ENCODE measurements around the gene TRIP13.
"Not testable (repeated sequence)": the region's sequence is repeated elsewhere in the genome, so short reads cannot be mapped to it uniquely, and the experiment has no call there.

Gene TRIP13

GRCh38 chr5:932628-933250 is 40.1 kb downstream of the TRIP13 start:
- Histone ChIP-seq H3K79me2 (ENCODE audit: control insufficient read depth, low read length) (no peaks in the 10 kb centered on the region), H3K27ac (ENCODE audit: low read depth, low read length) (no peak overlapping the region), H3K9me3 (ENCODE audit: control insufficient read depth, insufficient read depth, low read length) (no peaks in the 10 kb centered on the region), H3K36me3 (ENCODE audit: control insufficient read depth, low read length) (no peaks in the 10 kb centered on the region), H3F3A (ENCODE audit: control insufficient read depth, insufficient read depth) (no peaks in the 10 kb centered on the region), H4K20me1 (ENCODE audit: control insufficient read depth, insufficient read depth, low read depth, low read length) (no peaks in the 10 kb centered on the region), H3K27me3 (ENCODE audit: control insufficient read depth, low read length) (no peaks in the 10 kb centered on the region), H3K4me2 (ENCODE audit: low read length) (no peak overlapping the region), H3K9me2 (replicated peaks; ENCODE audit: control insufficient read depth, low read length) (no peaks in the 10 kb centered on the region), H3K4me3 (ENCODE audit: low read length) (no peak overlapping the region), H3K4me1 (ENCODE audit: control insufficient read depth, low read length) (no peaks in the 10 kb centered on the region)
- no peak for TF ChIP-seq CTCF (IDR thresholded peaks at IDR 0.05; ENCODE audit: low read depth, low read length, poor library complexity, severe bottlenecking)
- no peak for TF ChIP-seq EZH2phosphoT487 (IDR thresholded peaks at IDR 0.05; ENCODE audit: borderline replicate concordance, low read length)

GRCh38 chr5:933251-933861 is 40.7 kb downstream of the TRIP13 start:
- Histone ChIP-seq H3K9me3 (ENCODE audit: control insufficient read depth, insufficient read depth, low read length) (no peaks in the 10 kb centered on the region), H3F3A (ENCODE audit: control insufficient read depth, insufficient read depth) (no peaks in the 10 kb centered on the region), H3K4me3 (ENCODE audit: low read length) (no peak overlapping the region), H3K9me2 (replicated peaks; ENCODE audit: control insufficient read depth, low read length) (no peaks in the 10 kb centered on the region), H3K4me2 (ENCODE audit: low read length) (no peak overlapping the region), H3K36me3 (ENCODE audit: control insufficient read depth, low read length) (no peaks in the 10 kb centered on the region), H3K79me2 (ENCODE audit: control insufficient read depth, low read length) (no peaks in the 10 kb centered on the region), H3K4me1 (ENCODE audit: control insufficient read depth, low read length) (no peaks in the 10 kb centered on the region), H3K27me3 (ENCODE audit: control insufficient read depth, low read length) (no peaks in the 10 kb centered on the region), H4K20me1 (ENCODE audit: control insufficient read depth, insufficient read depth, low read depth, low read length) (no peaks in the 10 kb centered on the region), H3K27ac (ENCODE audit: low read depth, low read length) (no peak overlapping the region)
- no peak for TF ChIP-seq CTCF (IDR thresholded peaks at IDR 0.05; ENCODE audit: low read depth, low read length, poor library complexity, severe bottlenecking)
- TF ChIP-seq EZH2phosphoT487 (IDR thresholded peaks at IDR 0.05; ENCODE audit: borderline replicate concordance, low read length): no peak

GRCh38 chr5:933951-934350 is 41.3 kb downstream of the TRIP13 start:
- not testable (repeated sequence) for H3K9me2 ChIP-seq (replicated peaks; ENCODE audit: control insufficient read depth, low read length); H3F3A ChIP-seq (ENCODE audit: control insufficient read depth, insufficient read depth); H3K79me2 ChIP-seq (ENCODE audit: control insufficient read depth, low read length); H3K36me3 ChIP-seq (ENCODE audit: control insufficient read depth, low read length); H3K4me3 ChIP-seq (ENCODE audit: low read length); H3K27me3 ChIP-seq (ENCODE audit: control insufficient read depth, low read length); H3K4me1 ChIP-seq (ENCODE audit: control insufficient read depth, low read length); H3K4me2 ChIP-seq (ENCODE audit: low read length); H3K27ac ChIP-seq (ENCODE audit: low read depth, low read length); H3K9me3 ChIP-seq (ENCODE audit: control insufficient read depth, insufficient read depth, low read length); H4K20me1 ChIP-seq (ENCODE audit: control insufficient read depth, insufficient read depth, low read depth, low read length)

- H3F3A ChIP-seq (ENCODE audit: control insufficient read depth, insufficient read depth); H3K9me2 ChIP-seq (replicated peaks; ENCODE audit: control insufficient read depth, low read length); H3K4me3 ChIP-seq (ENCODE audit: low read length); H3K36me3 ChIP-seq (ENCODE audit: control insufficient read depth, low read length); H4K20me1 ChIP-seq (ENCODE audit: control insufficient read depth, insufficient read depth, low read depth, low read length); H3K79me2 ChIP-seq (ENCODE audit: control insufficient read depth, low read length); H3K9me3 ChIP-seq (ENCODE audit: control insufficient read depth, insufficient read depth, low read length); H3K4me1 ChIP-seq (ENCODE audit: control insufficient read depth, low read length); H3K27me3 ChIP-seq (ENCODE audit: control insufficient read depth, low read length); H3K27ac ChIP-seq (ENCODE audit: low read depth, low read length); H3K4me2 ChIP-seq (ENCODE audit: low read length): not testable (repeated sequence)
These were observed 41.8 kb downstream of the TRIP13 start for GRCh38 chr5:934381-934967.
